Stimulated activated CD4-positive, alpha-beta T cell treated with anti-CD3 and anti-CD28 coated beads, TNF-alpha, amount 100 ng/mL, for 4 hours (primary cell): ENCODE results near the gene PLCB1.
"Not testable (repeated sequence)": the region's sequence is repeated elsewhere in the genome, so short reads cannot be mapped to it uniquely, and the experiment has no call there.

Experiments
- DNase-seq, 3 experiments: peaks; one replicate each; pipeline ENCODE4 v3.0.0-alpha.2; 2020; ENCODE audit warnings: low read depth in 3 of 3

The PLCB1 gene

DNA sequence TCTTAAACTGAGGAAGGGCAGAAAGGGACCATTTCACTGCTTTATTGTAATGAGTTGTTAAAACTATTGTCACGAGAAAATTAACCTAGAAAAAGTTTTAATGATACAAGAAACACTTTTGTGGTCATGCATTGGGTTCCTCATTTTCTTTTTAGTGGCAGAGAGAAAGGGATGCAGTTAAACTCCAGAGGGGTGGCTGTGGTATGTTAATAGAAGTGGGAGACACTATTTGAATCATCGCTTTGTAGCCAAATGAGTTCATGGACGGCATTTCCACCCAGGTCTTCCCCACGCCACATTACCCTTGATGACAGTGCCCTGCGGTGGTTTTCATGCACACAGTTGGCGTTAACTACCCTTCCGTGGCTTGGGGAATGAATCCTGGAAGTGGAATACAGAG lies 235.6 kb downstream of the PLCB1 start:
- DNase-seq = no peak

DNA sequence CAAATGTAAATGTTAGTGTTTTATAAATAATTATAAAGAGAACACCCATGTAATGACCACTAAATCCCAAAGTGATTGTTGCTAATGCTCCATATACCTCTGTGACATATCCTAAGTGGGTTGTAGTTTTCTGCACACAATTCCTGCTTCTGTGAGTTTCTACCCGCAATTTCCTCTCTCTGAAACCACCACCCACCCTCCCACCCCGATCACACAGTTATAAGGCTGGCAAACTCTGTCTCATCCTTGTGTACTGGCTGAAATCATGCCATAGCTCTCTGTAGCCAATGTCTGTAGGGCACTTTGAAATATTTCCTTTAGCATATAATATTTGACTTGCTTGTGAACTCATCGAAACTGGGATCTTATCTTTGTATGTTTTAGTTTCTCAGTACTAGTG lies 236.6 kb downstream of the PLCB1 start:
- DNase-seq = no peak

DNA sequence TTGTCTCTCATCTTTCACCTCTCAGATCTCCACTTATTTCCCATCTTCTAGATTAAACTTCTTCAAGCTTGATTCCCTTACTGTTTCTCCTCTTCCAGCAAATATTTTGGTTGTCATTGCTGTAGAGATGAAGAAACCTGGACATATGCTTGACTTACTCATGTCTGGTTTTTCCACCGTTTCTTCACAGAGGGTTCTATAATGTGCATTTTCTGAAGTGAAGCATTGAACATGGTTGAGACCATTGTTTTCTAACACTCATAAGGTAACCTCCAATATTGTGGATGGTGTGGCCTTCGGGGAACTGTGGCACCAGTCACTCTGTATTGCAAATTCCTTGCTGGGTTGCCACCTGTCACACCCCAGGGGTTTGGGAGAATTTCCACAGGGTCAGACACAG lies 237.2 kb downstream of the PLCB1 start:
- DNase-seq = no peak

DNA sequence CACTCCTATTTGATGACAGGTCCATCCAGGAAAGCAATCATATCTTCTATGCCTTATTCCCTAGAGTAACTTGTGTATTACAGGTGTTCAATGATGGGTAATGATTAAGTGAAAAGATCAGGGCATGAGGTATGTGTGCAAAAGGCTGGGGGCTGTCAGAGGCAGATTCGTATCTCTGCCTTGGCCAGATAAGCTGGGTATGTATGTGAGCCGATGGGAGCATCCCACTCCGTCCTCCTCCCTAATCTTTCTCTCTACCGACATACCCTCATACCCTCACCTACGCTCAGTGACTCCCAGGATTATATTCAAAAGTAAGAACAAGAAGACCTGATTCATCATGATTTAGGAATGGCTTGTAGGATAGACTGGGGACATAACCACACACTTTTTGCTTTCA lies 238.7 kb downstream of the PLCB1 start:
- no peak for DNase-seq

DNA sequence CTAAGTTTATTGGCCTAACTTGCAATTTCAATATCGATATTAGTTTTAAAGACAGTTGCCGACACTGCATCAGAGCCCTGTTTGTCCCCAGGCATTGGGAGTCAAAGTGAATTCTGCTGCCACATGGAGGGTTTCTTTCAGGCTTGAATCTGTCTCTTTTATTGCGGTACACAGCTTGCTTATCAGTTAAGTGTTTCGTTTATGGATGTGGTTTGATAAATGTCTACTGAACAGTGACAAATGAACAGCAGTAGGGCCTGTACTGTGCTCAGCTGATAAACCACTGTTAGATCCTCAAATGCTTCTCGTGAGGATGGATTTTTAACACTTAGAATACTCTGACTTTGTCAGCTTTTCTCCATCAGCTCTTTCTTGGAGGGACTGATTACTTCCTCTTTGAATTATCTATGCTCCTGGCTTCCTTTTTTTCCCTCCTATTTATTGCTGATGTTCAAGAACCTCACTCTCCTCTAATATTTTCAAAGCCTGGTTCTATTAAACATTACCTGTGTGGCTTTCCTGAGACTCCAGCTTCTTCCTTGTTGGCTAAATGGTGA lies 240.8 kb downstream of the PLCB1 start:
- DNase-seq = no peak

DNA sequence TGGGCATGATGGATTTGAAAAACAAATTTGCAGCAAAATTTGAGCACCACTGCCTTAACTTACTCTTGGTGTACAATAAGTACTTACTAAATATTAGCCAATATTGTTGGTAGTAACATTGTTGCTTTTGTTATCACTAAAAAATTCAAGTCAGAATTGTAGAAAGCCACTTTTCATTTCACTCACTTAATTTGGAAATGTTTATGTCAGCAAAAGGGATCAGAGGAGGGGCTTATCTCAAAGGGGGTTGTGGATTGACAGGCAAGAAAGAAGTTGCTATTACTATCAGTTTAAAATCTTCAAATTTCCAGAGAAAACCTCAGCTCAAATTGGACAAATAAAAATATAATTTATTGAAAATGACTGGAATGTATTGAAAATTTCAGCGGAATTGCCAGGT lies 241.5 kb downstream of the PLCB1 start:
- DNase-seq = no peak

DNA sequence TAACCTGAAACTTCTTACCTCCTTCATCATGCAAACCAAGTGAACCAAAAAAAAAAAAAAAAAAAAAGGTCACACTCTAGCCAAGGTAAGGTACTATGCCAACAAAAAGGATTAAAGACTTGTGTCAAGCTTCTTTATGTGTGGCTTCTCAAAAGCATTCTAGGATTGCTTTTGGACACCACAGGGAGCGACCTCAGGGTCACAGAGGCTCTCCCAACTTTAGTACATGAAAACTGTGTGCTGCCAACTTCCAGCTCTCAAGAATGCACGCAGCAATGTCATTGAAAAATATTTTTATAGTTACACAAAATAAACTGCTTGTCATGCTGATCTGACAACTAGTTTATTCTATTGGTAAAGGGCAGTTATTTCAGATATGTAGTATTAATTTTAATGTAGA lies 243.8 kb downstream of the PLCB1 start:
- DNase-seq = no peak

DNA sequence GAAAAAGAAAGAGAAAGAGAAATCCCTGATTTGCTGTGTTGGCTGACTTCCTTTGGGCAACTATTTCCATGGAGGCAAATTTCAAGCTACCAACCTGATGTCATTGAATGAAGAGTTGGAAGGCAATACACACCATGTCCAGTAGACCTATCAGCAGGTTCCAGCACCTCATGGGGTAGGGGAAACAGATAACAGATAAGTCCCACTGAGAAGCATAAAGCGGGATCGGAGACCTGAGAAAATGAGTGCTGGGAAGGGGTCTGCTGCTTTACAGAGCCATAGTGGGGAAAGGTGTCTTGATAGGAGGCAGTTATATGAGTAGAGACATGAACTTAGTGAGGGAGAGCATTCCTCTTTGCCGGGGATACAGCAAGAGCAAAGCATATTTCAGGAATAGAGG lies 244.9 kb downstream of the PLCB1 start:
- DNase-seq = no peak

DNA sequence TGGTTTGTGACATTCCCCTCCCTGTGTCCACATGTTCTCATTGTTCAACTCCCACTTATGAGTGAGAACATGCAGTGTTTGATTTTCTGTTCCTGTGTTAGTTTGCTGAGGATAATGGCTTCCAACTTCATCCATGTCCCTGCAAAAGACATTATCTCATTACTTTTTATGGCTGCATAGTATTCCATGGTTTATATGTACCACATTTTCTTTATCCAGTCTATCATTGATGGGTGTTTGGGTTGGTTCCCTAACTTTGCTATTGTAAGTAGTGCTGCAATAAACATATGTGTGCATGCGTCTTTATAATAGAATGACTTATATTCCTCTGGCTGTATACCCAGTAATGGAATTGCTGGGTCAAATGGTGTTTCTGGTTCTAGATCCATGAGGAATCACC lies 247.1 kb downstream of the PLCB1 start:
- DNase-seq = not testable (repeated sequence)

DNA sequence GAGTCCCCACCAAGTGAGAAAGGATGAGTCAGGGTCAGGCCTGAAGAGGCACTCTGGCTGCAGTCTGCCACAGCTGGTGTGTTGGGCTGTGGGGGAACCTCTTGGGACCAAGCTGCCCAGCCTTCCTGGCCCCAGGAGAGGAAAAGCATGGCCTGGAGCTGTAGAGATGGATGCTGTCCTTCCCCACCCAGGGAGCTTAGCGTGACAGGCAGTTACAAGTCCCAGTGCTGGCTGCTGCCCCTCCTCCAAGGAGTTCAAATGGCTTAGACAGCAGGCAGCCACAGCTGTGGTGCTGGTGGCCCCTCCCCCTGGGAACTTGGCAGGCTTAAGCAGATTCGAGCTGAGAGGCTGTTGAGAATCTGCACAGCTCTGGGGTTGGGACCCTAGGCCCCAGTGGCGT lies 253.2 kb downstream of the PLCB1 start:
- DNase-seq = no peak

DNA sequence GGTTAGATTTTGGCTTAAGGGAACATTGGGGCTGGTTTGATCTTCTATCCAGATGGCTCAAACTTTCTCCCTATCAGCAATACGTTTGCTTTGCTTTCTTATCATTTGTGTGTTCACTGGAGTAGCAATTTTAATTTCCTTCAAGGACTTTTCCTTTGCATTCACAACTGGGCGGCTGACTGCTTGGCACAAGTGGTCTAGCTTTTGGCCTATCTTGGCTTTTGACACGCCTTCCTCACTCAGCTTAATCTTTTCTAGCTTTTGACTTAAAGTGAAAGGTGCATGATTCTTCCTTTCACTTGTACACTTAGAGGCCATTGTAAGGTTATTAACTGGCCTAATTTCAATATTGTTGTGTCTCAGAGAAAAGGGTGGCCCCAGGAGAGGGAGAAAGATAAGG lies 254.9 kb downstream of the PLCB1 start:
- no peak for DNase-seq

DNA sequence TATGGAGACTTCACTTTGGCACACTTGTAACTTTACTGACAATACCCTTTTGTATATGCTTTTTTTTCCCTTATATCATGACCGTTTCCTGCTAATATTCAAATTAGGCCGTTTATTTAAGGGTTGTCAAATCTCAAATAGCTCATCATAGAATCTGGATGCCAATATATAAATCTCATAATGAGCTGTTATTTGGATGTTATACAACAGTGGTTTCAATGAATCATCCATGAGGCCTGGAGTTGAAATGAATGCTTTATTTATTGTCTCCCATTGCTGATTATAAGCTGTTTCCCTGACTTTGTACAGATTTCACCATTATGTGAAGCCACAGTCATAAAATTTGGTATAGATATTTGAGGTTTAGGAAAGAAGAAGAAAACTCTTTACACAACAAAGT lies 256.1 kb downstream of the PLCB1 start:
- no peak for DNase-seq

DNA sequence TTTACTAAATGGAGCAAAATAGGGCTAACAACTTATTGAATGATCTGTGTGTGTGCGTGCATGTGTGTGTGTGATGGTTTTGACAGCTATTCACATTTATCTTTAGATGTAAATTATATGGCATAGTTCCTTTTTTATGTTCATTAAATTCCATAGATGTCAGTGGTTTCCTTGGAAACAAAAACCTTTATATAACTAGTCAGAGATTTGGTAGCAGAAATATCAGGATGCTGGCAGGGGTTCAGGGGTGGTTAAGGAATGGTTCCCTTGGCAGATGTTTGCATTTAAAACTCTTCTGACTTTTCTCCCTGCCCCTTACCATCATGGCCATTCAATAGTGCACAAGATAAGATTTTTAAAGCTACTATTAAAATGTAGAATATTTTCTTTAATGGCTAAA lies 256.6 kb downstream of the PLCB1 start:
- no peak for DNase-seq

DNA sequence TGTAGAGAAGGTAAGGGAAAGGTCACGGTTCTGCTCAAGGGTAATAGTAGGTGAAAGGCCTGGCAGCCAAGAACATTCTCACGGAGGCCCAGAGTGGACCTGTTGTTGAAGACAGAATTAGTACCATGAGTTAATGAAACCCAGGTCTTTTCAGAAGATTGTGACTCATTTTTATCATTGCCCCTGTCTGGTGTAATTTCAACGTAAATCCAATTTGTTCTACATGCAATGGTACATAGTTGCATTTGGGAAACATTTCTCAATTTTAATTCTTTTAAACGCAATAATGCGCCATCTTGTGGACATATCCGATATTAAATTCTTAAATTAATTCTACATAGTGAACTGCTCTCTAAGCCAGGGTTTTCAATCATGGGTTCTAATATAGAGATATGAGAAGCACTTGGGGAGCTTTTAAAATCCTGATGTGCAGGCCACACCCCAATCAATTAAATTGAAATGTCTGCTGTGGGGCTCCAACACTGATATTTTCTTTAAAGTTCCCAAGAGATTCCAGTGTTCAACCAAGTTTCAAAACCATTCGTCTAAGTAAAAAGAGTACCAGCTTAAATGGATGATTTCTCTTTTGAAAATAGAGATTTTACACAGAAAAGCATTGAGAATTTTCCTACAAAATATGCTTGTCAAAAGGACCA lies 257.4 kb downstream of the PLCB1 start:
- DNase-seq = no peak

DNA sequence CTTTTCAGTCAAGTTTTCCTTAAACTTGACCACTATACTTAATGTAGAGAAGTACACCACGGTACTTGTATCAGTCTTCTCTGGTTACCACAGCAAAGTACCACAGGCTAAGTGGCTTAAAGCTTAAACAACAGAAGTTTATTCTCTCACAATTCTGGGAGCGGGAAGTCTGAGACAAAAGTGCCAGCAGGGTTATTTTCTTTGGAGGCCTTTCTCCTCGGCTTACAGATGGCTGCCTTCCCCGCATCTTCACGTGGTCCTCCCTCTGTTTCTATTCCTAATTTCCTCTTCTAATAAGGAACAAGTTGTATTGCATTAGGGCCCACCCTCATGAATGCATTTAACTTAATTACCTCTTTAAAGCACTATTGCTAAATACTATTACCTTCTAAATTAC lies 258.0 kb downstream of the PLCB1 start:
- DNase-seq = no peak

DNA sequence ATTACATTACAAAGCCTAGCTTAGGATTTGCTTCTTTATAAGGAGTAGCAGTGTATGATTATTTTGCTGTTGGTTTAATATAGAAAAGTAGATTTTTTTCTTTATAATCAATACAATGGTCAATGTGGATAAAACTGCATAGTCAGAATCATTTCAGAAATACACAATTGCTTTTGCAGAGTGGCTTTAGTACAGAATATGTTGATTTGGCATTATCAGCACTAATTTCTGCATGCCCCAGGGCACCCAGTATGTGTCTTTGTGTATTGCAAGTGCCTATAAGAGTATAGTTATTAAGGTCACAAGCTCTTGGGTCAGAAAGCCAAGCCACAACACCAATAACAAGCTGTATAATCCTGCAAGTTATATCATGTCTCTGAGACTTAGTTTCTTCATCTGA lies 258.4 kb downstream of the PLCB1 start:
- no peak for DNase-seq

DNA sequence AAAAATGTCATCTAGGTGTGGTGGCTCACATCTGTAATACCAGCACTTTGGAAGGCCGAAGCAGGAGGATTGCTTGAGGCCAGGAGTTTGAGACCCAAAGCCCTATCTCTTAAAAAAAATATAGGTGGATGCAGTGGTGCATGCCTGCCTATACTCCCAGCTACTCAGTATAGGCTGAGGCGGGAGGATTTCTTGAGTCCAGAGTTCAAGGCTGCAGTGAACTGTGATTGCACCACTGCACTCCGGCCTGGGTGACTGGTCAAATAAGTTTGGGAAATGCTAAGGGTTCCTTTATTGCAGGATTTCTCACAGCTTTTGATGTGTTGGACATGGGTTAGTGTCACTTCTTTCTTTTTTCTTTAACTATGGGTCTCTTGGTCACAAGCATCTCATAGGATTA lies 261.3 kb downstream of the PLCB1 start:
- no peak for DNase-seq

DNA sequence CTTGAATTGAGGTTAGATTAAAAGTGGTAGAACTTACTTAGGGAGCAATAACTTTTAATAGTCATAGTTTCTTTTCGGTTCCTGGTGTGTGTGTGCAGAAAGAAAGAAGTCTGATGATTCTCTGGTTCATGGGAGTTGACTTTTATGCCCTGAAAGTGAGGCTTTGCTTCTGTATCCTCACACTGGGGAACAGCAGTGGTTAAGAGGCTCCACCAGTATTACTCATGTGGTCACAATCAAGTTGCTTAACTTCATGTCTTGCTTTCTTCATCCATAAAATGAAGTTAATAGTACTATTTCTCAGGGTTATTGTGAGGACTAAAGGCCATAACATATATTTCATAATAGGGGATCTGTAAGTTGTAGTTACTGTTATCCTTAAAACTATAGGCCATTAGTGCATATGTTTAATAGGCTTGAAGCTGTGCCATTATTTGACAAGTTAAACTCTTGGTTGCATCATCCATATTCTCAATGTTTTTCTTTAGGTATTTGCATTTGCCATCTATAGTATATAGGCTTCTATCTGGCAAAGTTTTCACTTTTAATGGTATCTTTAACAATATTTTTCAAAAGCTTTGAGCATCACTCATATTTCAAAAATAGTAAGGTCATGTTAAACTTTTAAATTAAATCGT lies 262.4 kb downstream of the PLCB1 start:
- no peak for DNase-seq

DNA sequence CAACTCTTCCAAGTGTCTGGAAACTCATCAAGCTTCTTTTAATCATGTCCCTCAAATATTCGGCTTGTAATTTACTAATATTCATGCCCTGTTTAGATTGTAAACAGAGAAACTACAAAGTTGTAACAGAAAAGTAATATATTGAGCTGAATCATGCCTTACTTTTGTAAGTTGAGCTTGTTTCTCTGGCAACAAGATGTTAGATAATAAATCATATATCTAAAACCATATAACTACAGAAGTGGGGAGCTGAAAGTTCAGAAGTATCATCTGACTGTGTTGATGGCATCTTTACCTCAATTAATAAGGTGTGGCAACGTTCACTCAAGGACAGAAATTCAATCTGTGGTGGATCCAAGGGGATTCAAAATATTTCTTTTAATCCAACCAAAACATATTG lies 263.9 kb downstream of the PLCB1 start:
- no peak for DNase-seq

DNA sequence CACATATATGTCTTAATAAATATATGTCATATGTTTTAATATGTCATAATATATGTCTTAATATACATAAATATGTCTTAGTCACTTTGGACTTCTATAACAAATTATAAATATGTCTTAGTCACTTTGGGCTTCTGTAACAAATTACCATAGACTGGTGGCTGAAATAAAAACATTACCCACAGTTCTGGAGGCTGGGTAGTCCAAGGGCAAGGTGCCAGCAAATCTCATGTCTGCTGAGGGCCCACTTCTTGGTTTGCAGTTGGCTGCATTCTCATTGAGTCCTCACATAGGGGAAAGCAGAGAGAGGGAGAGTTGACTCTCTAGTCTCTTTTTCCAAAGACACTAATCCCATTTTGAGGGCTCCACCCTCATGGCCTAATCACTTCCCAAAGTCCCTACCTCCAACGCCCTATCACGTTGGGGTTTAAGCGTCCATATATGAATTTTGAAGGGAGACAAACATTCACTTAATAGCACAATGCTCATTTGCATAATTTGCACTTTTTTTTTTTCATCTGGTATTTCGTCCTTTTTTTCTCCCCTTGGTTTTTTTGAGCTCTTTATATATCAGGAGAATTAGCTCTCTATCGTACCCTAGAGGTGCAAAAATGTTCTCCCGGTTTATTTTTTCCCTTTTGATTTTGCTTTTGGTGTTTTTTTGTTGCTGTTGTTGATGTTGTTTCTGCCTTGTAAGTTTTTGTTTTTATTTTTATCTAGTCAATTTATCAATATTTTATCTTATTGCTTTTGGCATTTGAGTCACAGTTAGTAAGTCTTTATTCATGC lies 266.4 kb downstream of the PLCB1 start:
- no peak for DNase-seq

DNA sequence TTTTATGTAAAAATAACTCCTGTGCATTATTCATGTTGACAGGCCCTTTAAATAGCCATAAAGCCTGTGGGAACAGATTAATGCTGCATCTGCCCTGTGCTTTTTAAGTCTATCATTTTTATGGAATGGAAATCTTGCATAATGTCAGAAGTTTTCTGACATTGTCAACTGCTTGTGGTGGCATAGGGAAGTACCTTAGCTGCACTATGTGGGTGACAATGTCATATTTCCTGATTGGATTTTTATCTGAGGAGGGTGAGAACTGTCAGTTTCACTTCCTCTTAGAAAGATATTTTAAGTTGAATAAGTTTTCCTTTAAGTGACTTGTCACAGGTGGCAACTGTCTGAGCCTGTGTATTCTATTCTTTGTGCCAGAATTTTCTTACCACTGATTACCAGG lies 267.9 kb downstream of the PLCB1 start:
- DNase-seq = no peak

DNA sequence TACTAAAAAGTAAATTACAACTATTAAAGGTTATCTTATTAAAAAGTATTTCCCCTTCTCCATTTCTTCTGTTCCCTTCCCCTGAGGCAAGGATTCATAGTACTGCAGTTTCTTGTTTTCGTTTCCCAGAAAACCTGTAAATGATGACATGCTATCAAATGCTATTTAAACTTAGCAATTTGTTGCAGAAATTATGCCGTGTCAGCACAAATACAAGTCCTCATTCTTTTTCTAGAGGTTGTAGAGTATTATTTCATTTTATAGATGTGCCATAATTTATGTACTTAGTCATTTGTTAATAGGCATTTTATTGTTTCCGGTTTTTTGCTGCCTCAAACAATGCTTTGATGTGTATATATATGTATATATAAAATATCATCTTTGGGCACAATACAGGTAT lies 268.4 kb downstream of the PLCB1 start:
- DNase-seq = no peak

DNA sequence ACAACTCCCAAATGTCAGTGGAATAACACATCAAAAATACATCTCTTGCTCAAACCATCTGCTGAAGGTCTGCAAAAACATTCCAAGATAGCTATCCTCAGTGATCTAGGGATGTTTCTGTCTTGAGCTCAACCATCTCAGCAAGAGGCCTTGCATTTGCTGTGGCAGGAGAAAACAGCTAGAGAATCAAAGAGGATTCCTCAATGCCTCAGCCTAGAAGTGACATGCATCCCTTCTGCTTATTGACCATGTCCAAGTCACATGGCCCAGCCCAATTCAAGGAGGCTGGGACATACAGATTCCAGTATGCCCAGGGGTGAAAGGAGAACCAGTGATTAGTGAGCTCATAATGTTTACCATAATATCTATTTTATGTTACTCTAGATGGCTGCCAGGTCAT lies 269.5 kb downstream of the PLCB1 start:
- no peak for DNase-seq
